Measurements from ENCODE around the gene FOXN3. TPM values are rescaled to one million over a fixed set of nuclear protein-coding genes. Genes with fewer than 3 reads are reported as not detected.

FOXN3 gene
- total RNA-seq, 1 experiment from 2014 or later = 125 TPM

GRCh38 chr14:89198544-89199329 lies 218.3 kb downstream of the FOXN3 start:
- Histone ChIP-seq H3K79me2 (ENCODE audit: insufficient read depth, low read length) (peaks cover 5% of the 10 kb centered on the region), H4K8ac (replicated peaks; ENCODE audit: insufficient read length, low read depth, low read length) (no peak overlapping the region), H3K14ac (ENCODE audit: insufficient read depth, low read length) (no peak overlapping the region), H3K56ac (ENCODE audit: insufficient read length, low read depth, low read length) (no peak overlapping the region), H4K5ac (ENCODE audit: insufficient read length, low read depth, low read length) (no peak overlapping the region), H3K23ac (ENCODE audit: insufficient read length, low read depth, low read length) (no peak overlapping the region), H4K20me1 (ENCODE audit: control insufficient read depth, insufficient read depth, insufficient read length) (no peaks in the 10 kb centered on the region), H3K9ac (ENCODE audit: extremely low read depth, insufficient read length, low read length) (no peak overlapping the region), H2BK5ac (ENCODE audit: insufficient read length, low read length) (no peak overlapping the region), H3K27ac (ENCODE audit: insufficient read length, low read depth, low read length) (no peak overlapping the region), H3T11ph (ENCODE audit: low read length) (no peak overlapping the region), H3K27me3 (ENCODE audit: insufficient read depth, low read length) (no peaks in the 10 kb centered on the region), H2AK5ac (ENCODE audit: insufficient read length, low read length) (no peak overlapping the region), H3K23me2 (ENCODE audit: insufficient read length, low read depth, low read length, poor library complexity, severe bottlenecking) (no peaks in the 10 kb centered on the region), H3K4ac (ENCODE audit: low read depth, low read length) (no peak overlapping the region), H3K4me2 (ENCODE audit: insufficient read depth, insufficient read length, low read length) (no peak overlapping the region), H4K91ac (ENCODE audit: insufficient read length, low read depth, low read length) (no peak overlapping the region), H2BK15ac (ENCODE audit: low read depth, low read length) (no peak overlapping the region), H3K79me1 (ENCODE audit: insufficient read depth, low read depth, low read length, poor library complexity, severe bottlenecking) (peaks cover 3% of the 10 kb centered on the region), H2BK12ac (ENCODE audit: insufficient read length, low read depth, low read length) (no peak overlapping the region), H2AFZ (ENCODE audit: low read length) (no peak overlapping the region), H3K4me1 (ENCODE audit: insufficient read depth, low read length) (peaks cover 8% of the 10 kb centered on the region; the same call in 1 of the 2 replicates), H3K9me3 (ENCODE audit: control insufficient read depth, low read depth, low read length) (no peaks in the 10 kb centered on the region), H3K18ac (ENCODE audit: insufficient read length, low read depth, low read length) (no peak overlapping the region), H2BK120ac (ENCODE audit: low read depth, low read length, poor library complexity, severe bottlenecking) (no peak overlapping the region), H2BK20ac (ENCODE audit: low read depth, low read length, poor library complexity, severe bottlenecking) (no peak overlapping the region)
- H3K9me3 Mint-ChIP-seq = no peaks in the 10 kb centered on the region; a peak in 2 of 5 replicates
- H3K27me3 Mint-ChIP-seq (ENCODE audit: low read depth) = no peaks in the 10 kb centered on the region; the same call in 1 of the 2 replicates
- TF ChIP-seq CTCF (conservative IDR thresholded peaks at IDR 0.05) = no peak
- H3K36me3 Mint-ChIP-seq (ENCODE audit: insufficient read depth in 1 of 3, low read depth in 3 of 3) = peaks cover 7 to 29% (median 10%) of the 10 kb centered on the region in 3 experiments; a peak in 6 of 7 replicates
- peak overlapping the region in 2 of 3 experiments; percentile 2 to 6; a peak in 1 of 7 replicates for H3K27ac Mint-ChIP-seq
- no peak for DNase-seq
- H3K4me3 Mint-ChIP-seq = no peak overlapping the region
- H3K4me1 Mint-ChIP-seq = peaks cover 17 to 25% of the 10 kb centered on the region in 2 experiments
- WGBS (ENCODE audit: extremely low coverage, insufficient read length, low lambda C conversion rate) = no CpG with 5 or more reads among the region's 12 CpGs
